HepG2 (cell line): Measurements from ENCODE around the gene AP1M1. TPM values are rescaled to one million over a fixed set of nuclear protein-coding genes. Genes with fewer than 3 reads are reported as not detected.

ENCODE experiments used
- ATAC-seq: fragments of 200-7000 bp; cut with Tn5 transposase; 3 replicates; pipeline ENCODE4 v1.9.1; 2020; ENCODE audit warnings: mild to moderate bottlenecking, moderate library complexity
- BruUV-seq: library from RNA; stranded (reverse); fragments of 400-500 nt; replicated peaks from 2 replicates; lab custom pipeline; 2021; lab: Mats Ljungman, UMichigan
- CTCF ChIA-PET: fragments of 300-600 bp; formaldehyde crosslinking; extraction: SDS; loops from one replicate; lab custom pipeline; 2021; ENCODE audit warnings: low total read pairs, inconsistent platforms, low intra/inter-chr PET ratio; lab: Yijun Ruan, JAX
- POLR2A ChIA-PET: fragments of 350-600 bp; sonication (Branson Sonifier 250); formaldehyde crosslinking; loops from one replicate; lab custom pipeline; 2020; ENCODE audit warnings: antibody characterized with exemption, inconsistent platforms; lab: Yijun Ruan, JAX
- DNase-seq: peaks from one replicate; pipeline ENCODE4 v3.0.0-alpha.2; 2015; ENCODE audit warnings: low spot score
- FAIRE-seq: peaks from 3 replicates; lab custom pipeline; 2011; peaks lifted over from hg19 to GRCh38; lab: Jason Lieb, UNC
- H2AFZ ChIP-seq: one replicate; pipeline ENCODE4 v1.6.1; 2011; ENCODE audit warnings: low read length, inconsistent platforms
- H3K27ac ChIP-seq: fragments of 300-600 bp; 3 replicates; pipeline ENCODE4 v1.8.0; 2011; ENCODE audit warnings: mixed run types, mild to moderate bottlenecking, mixed read lengths, low read length, inconsistent platforms; ENCODE audit not compliant: insufficient read depth; ENCODE audit errors: extremely low read length
- H3K27me3 ChIP-seq, 2 experiments: fragments of 200-600 bp in 1 of 2; 2 replicates in 1 of 2; 3 replicates in 1 of 2; pipeline versions ENCODE4 v1.6.0 to v1.8.0; 2011; ENCODE audit warnings: low read length in 2 of 2, mild to moderate bottlenecking in 2 of 2, moderate library complexity in 2 of 2, inconsistent platforms in 1 of 2; ENCODE audit not compliant: insufficient read depth in 2 of 2, control insufficient read depth in 1 of 2
- H3K36me3 ChIP-seq, 2 experiments: fragments of 200-600 bp in 1 of 2; replicated peaks in 1 of 2; 2 replicates in 1 of 2; 3 replicates in 1 of 2; pipeline versions ENCODE4 v1.5.1 to v1.8.0; 2011; ENCODE audit warnings: low read length in 2 of 2, inconsistent platforms in 1 of 2; ENCODE audit not compliant: insufficient read depth in 2 of 2, control insufficient read depth in 1 of 2
- H3K4me1 ChIP-seq: 2 replicates; pipeline ENCODE4 v1.5.1; 2012; ENCODE audit warnings: low read length, inconsistent platforms; ENCODE audit not compliant: insufficient read depth
- H3K4me2 ChIP-seq: 2 replicates; pipeline ENCODE4 v1.6.0; 2011; ENCODE audit warnings: low read depth, low read length, inconsistent platforms
- H3K4me3 ChIP-seq, 3 experiments: fragments of 200-600 bp in 1 of 3; sonication (generic), shearing (Covaris generic) in 1 of 3; replicated peaks in 1 of 3; 2 replicates each; pipeline ENCODE4 v1.5.1; 2011 to 2016; ENCODE audit warnings: low read length in 3 of 3, inconsistent platforms in 2 of 3, low read depth in 2 of 3, mild to moderate bottlenecking in 2 of 3, control low read depth in 1 of 3, mixed read lengths in 1 of 3; ENCODE audit not compliant: insufficient read depth in 1 of 3
- H3K79me2 ChIP-seq: one replicate; pipeline ENCODE4 v1.6.1; 2011; ENCODE audit warnings: low read length, inconsistent platforms; ENCODE audit not compliant: insufficient read depth
- H3K9ac ChIP-seq: 2 replicates; pipeline ENCODE4 v1.6.0; 2011; ENCODE audit warnings: mild to moderate bottlenecking, low read depth, low read length, inconsistent platforms; ENCODE audit not compliant: insufficient read depth
- H3K9me3 ChIP-seq: 2 replicates; pipeline ENCODE4 v1.5.1; 2012; ENCODE audit warnings: mild to moderate bottlenecking, low read length
- H4K20me1 ChIP-seq: 2 replicates; pipeline ENCODE4 v1.6.0; 2011; ENCODE audit warnings: inconsistent platforms, mild to moderate bottlenecking, low read length, moderate library complexity; ENCODE audit not compliant: insufficient read depth
- ARID5B ChIP-seq: IDR thresholded peaks from 2 replicates; pipeline ENCODE4 v1.4.0; 2020; ENCODE audit warnings: mild to moderate bottlenecking, missing genetic modification reagents
- CREB1 ChIP-seq, 2 experiments: fragments of 450-650 bp in 1 of 2; IDR thresholded peaks; 2 replicates each; pipeline ENCODE4 v1.6.1; 2016 to 2017; ENCODE audit warnings: control low read depth in 1 of 2, mild to moderate bottlenecking in 1 of 2, missing compliant biosample characterization in 1 of 2, missing genetic modification characterization in 1 of 2
- CTCF ChIP-seq: sonication (generic); formaldehyde crosslinking; IDR thresholded peaks from 2 replicates; pipeline ENCODE4 v1.5.0; 2020; ENCODE audit warnings: mild to moderate bottlenecking, missing genetic modification reagents, moderate library complexity
- EEA1 ChIP-seq: sonication (generic); formaldehyde crosslinking; IDR thresholded peaks from 2 replicates; pipeline ENCODE4 v1.5.1; 2020; ENCODE audit warnings: mild to moderate bottlenecking, missing genetic modification reagents, borderline replicate concordance
- GATA4 ChIP-seq: sonication (generic); IDR thresholded peaks from 2 replicates; pipeline ENCODE4 v1.6.1; 2016; ENCODE audit warnings: antibody characterized with exemption, low read depth, borderline replicate concordance
- KLF16 ChIP-seq, 2 experiments: sonication (generic) in 1 of 2; formaldehyde crosslinking in 1 of 2; IDR thresholded peaks; 2 replicates each; pipeline versions ENCODE4 v1.6.1 to v1.8.0; 2016 to 2023; ENCODE audit warnings: missing genetic modification reagents in 2 of 2, missing compliant biosample characterization in 1 of 2
- STAT6 ChIP-seq: sonication (generic); formaldehyde crosslinking; IDR thresholded peaks from 2 replicates; pipeline ENCODE4 v1.4.0; 2020; ENCODE audit warnings: missing genetic modification reagents, mild to moderate bottlenecking, borderline replicate concordance
- ZNF674 ChIP-seq: sonication (generic); formaldehyde crosslinking; IDR thresholded peaks from 2 replicates; pipeline ENCODE4 v1.5.0; 2020; ENCODE audit warnings: low read depth, mild to moderate bottlenecking, missing genetic modification reagents
- ZNF841 ChIP-seq: sonication (generic); formaldehyde crosslinking; IDR thresholded peaks from 2 replicates; pipeline ENCODE4 v1.8.1; 2023; ENCODE audit warnings: missing genetic modification reagents, borderline replicate concordance
- ZSCAN29 ChIP-seq: sonication (generic); formaldehyde crosslinking; conservative IDR thresholded peaks from 2 replicates; pipeline ENCODE4 v1.4.0; 2020; ENCODE audit warnings: mild to moderate bottlenecking, missing genetic modification reagents
- WGBS: methylation state at CpG from one replicate; pipeline ENCODE4 v1.1.6; 2017; ENCODE audit warnings: low lambda C conversion rate; 5-methylcytosine and 5-hydroxymethylcytosine counted together
- in situ Hi-C: cut with HindIII; loops from 2 replicates; pipeline ENCODE4 v1.10.0; 2017; ENCODE audit warnings: low pct_unique_long_range_greater_than_20kb; ENCODE audit not compliant: extremely low pct_ligation_motif_present
- intact Hi-C: fragments of 100-400 bp; cut with micrococcal nuclease; formaldehyde crosslinking; loops from one replicate; pipeline ENCODE4 v1.10.0; 2022; ENCODE audit not compliant: unreplicated experiment
- polyA plus RNA-seq, 8 experiments: library from polyadenylated mRNA; depleted of rRNA in 3 of 8; stranded (reverse) in 7 of 8; unstranded in 1 of 8; fragments of >200 nt; fragmentation: Illumina TruSeq in 4 of 8; extraction: Trizol in 4 of 8; gene quantifications; 2 replicates each; pipeline versions ENCODE4 v1.2.1 to v1.2.3, GENCODE V29; 2011 to 2016; ENCODE audit warnings: low read depth in 4 of 8, missing spikeins in 1 of 8, mixed read lengths in 1 of 8; ENCODE audit not compliant: insufficient read depth in 1 of 8
- total RNA-seq, 5 experiments: library from RNA; depleted of rRNA; stranded (reverse); fragments of >200 nt; fragmentation: Illumina TruSeq; extraction: Trizol; gene quantifications; 2 replicates each; pipeline ENCODE4 v1.2.3, GENCODE V29; 2016; ENCODE audit warnings: low read depth in 1 of 5

Gene AP1M1
- total and polyA plus RNA-seq, 2 of the 13 experiments (the other 11 are each of a cell fraction or from before 2014, with no cell fraction given): 34.4 to 46.1 TPM

GRCh38 chr19:16288544-16288943, 90.8 kb downstream of the AP1M1 start (continued):
- TF ChIP-seq ARID5B (CRISPR knock-in tag) (no peak), ZNF674 (CRISPR knock-in tag) (no peak)
- TF ChIP-seq, all 625 proteins: peak for 0

- POLR2A ChIA-PET: no interaction called here
- TF ChIP-seq ZNF841: no peak
- no peak for TF ChIP-seq EEA1 (CRISPR knock-in tag)
- no peak for TF ChIP-seq GATA4
- TF ChIP-seq KLF16 (CRISPR knock-in tag; IDR thresholded peaks at IDR 0.05): no peak
- no peak for TF ChIP-seq CTCF (CRISPR knock-in tag)
- TF ChIP-seq ZSCAN29: no peak
- TF ChIP-seq STAT6 (CRISPR knock-in tag): no peak
- TF ChIP-seq CREB1 (IDR thresholded peaks at IDR 0.05): no peak
- no peak for TF ChIP-seq CREB1 (CRISPR knock-in tag; IDR thresholded peaks at IDR 0.05)
Measured at GRCh38 chr19:16289594-16289993, 91.9 kb downstream of the AP1M1 start.

More at GRCh38 chr19:16289594-16289993, 91.9 kb downstream of the AP1M1 start:
- Histone ChIP-seq H3K9ac (no peak overlapping the region), H3K27ac (no peak overlapping the region), H2AFZ (no peak overlapping the region), H3K4me3 (no peak overlapping the region), H4K20me1 (no peaks in the 10 kb centered on the region), H3K27me3 (peaks cover 2 to 30% of the 10 kb centered on the region in 2 experiments; a peak in 4 of 5 replicates), H3K36me3 (no peaks in the 10 kb centered on the region), H3K79me2 (no peaks in the 10 kb centered on the region), H3K4me1 (peaks cover 13% of the 10 kb centered on the region), H3K4me2 (no peak overlapping the region), H3K9me3 (no peaks in the 10 kb centered on the region)
- WGBS: 44% methylated on average over 7 of the region's 7 CpGs
- in situ Hi-C loops: no loop called here
- CTCF ChIA-PET: no interaction called here
- no peak for FAIRE-seq
- intact Hi-C loops: no loop called here
- DNase-seq: no peak
- ATAC-seq: no peak
- BruUV-seq: no TSS peak
